Naive thymus-derived CD8-positive, alpha-beta T cell (primary cell): ENCODE results near the gene ILK. TPM values are rescaled to one million over a fixed set of nuclear protein-coding genes. Genes with fewer than 3 reads are reported as not detected.

ENCODE experiments used
- ATAC-seq, 2 donors: fragments of 150-1000 bp; cut with Tn5 transposase in 1 of 2; sonication (Bioruptor Pico), chemical (Tn5 transposase) in 1 of 2; 1 replicate in 1 of 2; 2 replicates in 1 of 2; pipeline ENCODE4 v1.10.0; 2021; ENCODE audit warnings: mild to moderate bottlenecking in 2 of 2, moderate library complexity in 2 of 2
- POLR2A ChIA-PET: fragments of 350-600 bp; sonication (Branson Sonifier 250); formaldehyde crosslinking; loops from one replicate; lab custom pipeline; 2021; ENCODE audit warnings: antibody characterized with exemption; lab: Charles Lee
- DNase-seq, 10 donors: peaks; one replicate each; pipeline versions ENCODE4 v3.0.0 to v3.0.0-alpha.2; 2020 to 2022
- H3K27ac Mint-ChIP-seq, 10 donors: one replicate each; pipeline ENCODE4 v1.8.0; 2020 to 2022; ENCODE audit warnings: mild to moderate bottlenecking in 10 of 10, mixed read lengths in 10 of 10, moderate library complexity in 4 of 10, inconsistent platforms in 1 of 10
- H3K27me3 Mint-ChIP-seq, 5 donors: one replicate each; pipeline ENCODE4 v1.8.0; 2021 to 2022; ENCODE audit warnings: mixed read lengths in 5 of 5
- H3K36me3 Mint-ChIP-seq, 3 donors: one replicate each; pipeline ENCODE4 v1.8.0; 2020 to 2022; ENCODE audit warnings: mixed read lengths in 3 of 3, mild to moderate bottlenecking in 2 of 3, inconsistent platforms in 1 of 3
- H3K4me1 Mint-ChIP-seq, 4 donors: one replicate each; pipeline ENCODE4 v1.8.0; 2021 to 2022; ENCODE audit warnings: mixed read lengths in 4 of 4
- H3K4me3 Mint-ChIP-seq, 10 donors: one replicate each; pipeline ENCODE4 v1.8.0; 2020 to 2022; ENCODE audit warnings: mild to moderate bottlenecking in 10 of 10, mixed read lengths in 10 of 10, moderate library complexity in 6 of 10, inconsistent platforms in 1 of 10
- H3K9me3 Mint-ChIP-seq, 9 donors: one replicate each; pipeline ENCODE4 v1.8.0; 2020 to 2022; ENCODE audit warnings: mixed read lengths in 9 of 9, mild to moderate bottlenecking in 3 of 9, inconsistent platforms in 1 of 9, moderate library complexity in 1 of 9
- polyA plus RNA-seq, 3 donors: library from polyadenylated mRNA; unstranded; fragments of 300-500 nt; fragmentation: Illumina TruSeq; gene quantifications; one replicate each; pipeline ENCODE4 v1.2.3, GENCODE V29; 2021
- total RNA-seq, 8 experiments: library from RNA in 2 of 8; stranded (reverse) in 2 of 8; gene quantifications; one replicate each; pipeline ENCODE4 v1.2.3 and lab custom pipeline; 2021 to 2026

The ILK gene
- total and polyA plus RNA-seq, 5 experiments from 2014 or later, result 63.7 to 93.5 (median 72.5) TPM

DNA sequence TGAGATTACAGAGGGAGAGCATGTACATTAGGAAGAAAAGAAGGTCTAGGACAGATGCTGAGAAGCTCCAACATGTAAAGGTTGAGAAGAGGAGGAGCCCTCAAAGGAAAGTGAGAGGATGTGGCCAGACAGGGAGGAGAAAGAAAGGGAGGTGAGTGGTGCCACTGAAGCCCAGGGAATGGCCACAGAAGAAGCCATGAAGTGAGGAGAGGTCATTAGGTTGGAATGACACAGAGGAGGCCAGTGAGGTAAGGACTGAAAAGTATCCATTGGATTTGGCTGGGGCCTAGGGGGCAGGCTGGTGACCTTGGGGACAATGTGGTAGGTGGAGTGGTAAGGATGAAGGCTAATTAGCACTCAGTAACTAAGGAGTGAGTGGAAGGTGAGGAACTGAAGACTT lies 55.1 kb downstream of the ILK start:
- Mint-ChIP-seq H3K9me3 (no peaks in the 10 kb centered on the region), H3K4me1 (peaks cover 6 to 21% (median 16%) of the 10 kb centered on the region in 4 donors), H3K36me3 (no peaks in the 10 kb centered on the region), H3K4me3 (no peak overlapping the region), H3K27me3 (no peaks in the 10 kb centered on the region), H3K27ac (no peak overlapping the region)
- POLR2A ChIA-PET, result interaction anchor here (4.8 to 5.8 kb wide), 2 partner anchors 40 to 47 kb away, joined by 23 to 38 read pairs; partner anchors contain the start of genes TAF10 and TPP1
- ATAC-seq (no peak), DNase-seq (no peak)

Other genes with a start within 250 kb of the ILK start
- gene SMPD1, start 213.3 kb upstream of the ILK start, total RNA-seq, result 10 to 100 TPM; 54.8 to 62.0 TPM
- 10 to 100 TPM; 22.4 to 32.6 (median 31.7) TPM for gene SMPD1, start 213.3 kb upstream of the ILK start, polyA plus RNA-seq
- gene APBB1, start 184.7 kb upstream of the ILK start, total RNA-seq, result 100 to 1,000 TPM; 135 to 141 TPM
- 100 to 1,000 TPM; 115 to 196 (median 146) TPM for gene APBB1, start 184.7 kb upstream of the ILK start, polyA plus RNA-seq
- 1 to 10 TPM; 1.6 to 1.7 TPM for gene HPX, start 162.8 kb upstream of the ILK start, total RNA-seq
- gene HPX, start 162.8 kb upstream of the ILK start, polyA plus RNA-seq, result not detected
- 10 to 100 TPM; 20.7 to 25.9 TPM for gene TRIM3, start 129.8 kb upstream of the ILK start, total RNA-seq
- 1 to 10 TPM; 1.2 to 2.4 (median 1.8) TPM for gene TRIM3, start 129.8 kb upstream of the ILK start, polyA plus RNA-seq
- 10 to 100 TPM; 54.6 to 56.1 TPM for gene ARFIP2, start 122.4 kb upstream of the ILK start, total RNA-seq
- 10 to 100 TPM; 31.1 to 43.8 (median 38.3) TPM for gene ARFIP2, start 122.4 kb upstream of the ILK start, polyA plus RNA-seq
- gene TIMM10B, start 122.3 kb upstream of the ILK start, total RNA-seq, result 10 to 100 TPM; 69.2 to 71.5 TPM
- gene TIMM10B, start 122.3 kb upstream of the ILK start, polyA plus RNA-seq, result 10 to 100 TPM; 30.5 to 42.7 (median 30.9) TPM
- gene DNHD1, start 106.5 kb upstream of the ILK start, total RNA-seq, result 10 to 100 TPM; 62.4 to 62.8 TPM
- gene DNHD1, start 106.5 kb upstream of the ILK start, polyA plus RNA-seq, result 1 to 10 TPM; 1.0 to 1.9 (median 1.1) TPM
- gene RRP8, start 158 bp upstream of the ILK start, total RNA-seq, result 10 to 100 TPM; 35.3 to 35.7 TPM
- gene RRP8, start 158 bp upstream of the ILK start, polyA plus RNA-seq, result 10 to 100 TPM; 17.8 to 25.9 (median 20.9) TPM
- 100 to 1,000 TPM; 107 to 116 TPM for gene TAF10, start 8.4 kb downstream of the ILK start, total RNA-seq
- gene TAF10, start 8.4 kb downstream of the ILK start, polyA plus RNA-seq, result 100 to 1,000 TPM; 247 to 332 (median 249) TPM
- 100 to 1,000 TPM; 130 TPM for gene TPP1, start 15.6 kb downstream of the ILK start, total RNA-seq
- gene TPP1, start 15.6 kb downstream of the ILK start, polyA plus RNA-seq, result 100 to 1,000 TPM in 1 of 3 donors, 10 to 100 TPM in 2; 84.8 to 107 (median 85.1) TPM
- gene DCHS1, start 52.0 kb downstream of the ILK start, total RNA-seq, result 10 to 100 TPM; 14.4 to 14.9 TPM
- 1 to 10 TPM; 2.2 to 6.1 (median 2.9) TPM for gene DCHS1, start 52.0 kb downstream of the ILK start, polyA plus RNA-seq
- 10 to 100 TPM; 27.5 to 30.1 TPM for gene MRPL17, start 79.6 kb downstream of the ILK start, total RNA-seq
- 10 to 100 TPM; 16.2 to 23.6 (median 16.5) TPM for gene MRPL17, start 79.6 kb downstream of the ILK start, polyA plus RNA-seq
- gene OR2AG2, start 168.2 kb downstream of the ILK start, total RNA-seq, result not detected
- gene OR2AG2, start 168.2 kb downstream of the ILK start, polyA plus RNA-seq, result not detected
- gene OR2AG1, start 179.2 kb downstream of the ILK start, total RNA-seq, result not detected
- gene OR2AG1, start 179.2 kb downstream of the ILK start, polyA plus RNA-seq, result not detected
- gene OR6A2, start 195.9 kb downstream of the ILK start, total RNA-seq, result not detected
- not detected for gene OR6A2, start 195.9 kb downstream of the ILK start, polyA plus RNA-seq
- not detected for gene OR10A5, start 241.9 kb downstream of the ILK start, total RNA-seq
- gene OR10A5, start 241.9 kb downstream of the ILK start, polyA plus RNA-seq, result not detected